Measurements from ENCODE around the gene ZNF195.

GRCh38 chr11:3375552-3375951 is 3.4 kb downstream of the ZNF195 start:
- TF ChIP-seq CTCF (IDR thresholded peaks at IDR 0.05) = no peak
- TF ChIP-seq POLR2A (IDR thresholded peaks at IDR 0.05) = no peak

Data from Peyer's patch (tissue), 4 donors.